ENCODE results near the gene GPC3. TPM values are rescaled to one million over a fixed set of nuclear protein-coding genes. Genes with fewer than 3 reads are reported as not detected.

The GPC3 gene
- total RNA-seq, 1 experiment from 2014 or later: 233 TPM

GRCh38 chrX:133610056-133610455 is 375.3 kb downstream of the GPC3 start:
- no peaks in the 10 kb centered on the region for H3K9me3 ChIP-seq
- ChIA-PET POLR2A (no interaction called here), CTCF (no interaction called here)
- Mint-ChIP-seq H3K4me1 (ENCODE audit: low read depth, unreplicated experiment) (no peaks in the 10 kb centered on the region), H3K9me3 (ENCODE audit: unreplicated experiment) (no peaks in the 10 kb centered on the region), H3K27me3 (ENCODE audit: insufficient read depth, unreplicated experiment) (no peaks in the 10 kb centered on the region), H3K36me3 (ENCODE audit: insufficient read depth, unreplicated experiment) (peaks cover 6% of the 10 kb centered on the region), H3K4me3 (ENCODE audit: unreplicated experiment) (no peak overlapping the region), H3K27ac (ENCODE audit: unreplicated experiment) (no peak overlapping the region)
- H3K4me3 ChIP-seq (ENCODE audit: low read depth, low read length): no peak overlapping the region
- no peak for TF ChIP-seq CTCF (IDR thresholded peaks at IDR 0.05; ENCODE audit: insufficient read depth in 1 of 2, low read depth in 1 of 2, low read length in 1 of 2, severe bottlenecking in 1 of 2, unreplicated experiment in 1 of 2)
- H3K4me1 ChIP-seq: no peaks in the 10 kb centered on the region
- DNase-seq: no peak
- BruUV-seq (replicated peaks): no TSS peak
- intact Hi-C loops (cut with micrococcal nuclease; ENCODE audit: unreplicated experiment): no loop called here
- no peaks in the 10 kb centered on the region for H3K27me3 ChIP-seq (replicated peaks; ENCODE audit: control insufficient read depth, insufficient read depth, low read length)
- H3K36me3 ChIP-seq (ENCODE audit: control insufficient read depth, insufficient read depth, low read length): no peaks in the 10 kb centered on the region

- H3K4me1 ChIP-seq: no peaks in the 10 kb centered on the region
- no peaks in the 10 kb centered on the region for H3K4me1 Mint-ChIP-seq (ENCODE audit: low read depth, unreplicated experiment)
- intact Hi-C loops (cut with micrococcal nuclease; ENCODE audit: unreplicated experiment): no loop called here
- H3K9me3 Mint-ChIP-seq (ENCODE audit: unreplicated experiment): no peaks in the 10 kb centered on the region
- no TSS peak for BruUV-seq (replicated peaks)
- no peaks in the 10 kb centered on the region for H3K27me3 ChIP-seq (replicated peaks; ENCODE audit: control insufficient read depth, insufficient read depth, low read length)
- POLR2A ChIA-PET: no interaction called here
- H3K27me3 Mint-ChIP-seq (ENCODE audit: insufficient read depth, unreplicated experiment): no peaks in the 10 kb centered on the region
- CTCF ChIA-PET: no interaction called here
- no peak for TF ChIP-seq CTCF (IDR thresholded peaks at IDR 0.05; ENCODE audit: insufficient read depth in 1 of 2, low read depth in 1 of 2, low read length in 1 of 2, severe bottlenecking in 1 of 2, unreplicated experiment in 1 of 2)
- H3K36me3 ChIP-seq (ENCODE audit: control insufficient read depth, insufficient read depth, low read length): no peaks in the 10 kb centered on the region
- no peaks in the 10 kb centered on the region for H3K9me3 ChIP-seq
- no peak for DNase-seq
- no peak overlapping the region for H3K27ac Mint-ChIP-seq (ENCODE audit: unreplicated experiment)
- no peak overlapping the region for H3K4me3 ChIP-seq (ENCODE audit: low read depth, low read length)
- peaks cover 6% of the 10 kb centered on the region for H3K36me3 Mint-ChIP-seq (ENCODE audit: insufficient read depth, unreplicated experiment)
- H3K4me3 Mint-ChIP-seq (ENCODE audit: unreplicated experiment): no peak overlapping the region
Observed at GRCh38 chrX:133609166-133609565, 376.2 kb downstream of the GPC3 start.

GRCh38 chrX:133608406-133608805 is 377.0 kb downstream of the GPC3 start:
- Mint-ChIP-seq H3K4me3 (ENCODE audit: unreplicated experiment) (no peak overlapping the region), H3K27me3 (ENCODE audit: insufficient read depth, unreplicated experiment) (no peaks in the 10 kb centered on the region), H3K27ac (ENCODE audit: unreplicated experiment) (no peak overlapping the region), H3K36me3 (ENCODE audit: insufficient read depth, unreplicated experiment) (no peaks in the 10 kb centered on the region), H3K4me1 (ENCODE audit: low read depth, unreplicated experiment) (no peaks in the 10 kb centered on the region), H3K9me3 (ENCODE audit: unreplicated experiment) (no peaks in the 10 kb centered on the region)
- CTCF ChIA-PET: no interaction called here
- no peaks in the 10 kb centered on the region for H3K36me3 ChIP-seq (ENCODE audit: control insufficient read depth, insufficient read depth, low read length)
- H3K4me3 ChIP-seq (ENCODE audit: low read depth, low read length): no peak overlapping the region
- no peaks in the 10 kb centered on the region for H3K4me1 ChIP-seq
- intact Hi-C loops (cut with micrococcal nuclease; ENCODE audit: unreplicated experiment): no loop called here
- DNase-seq: no peak
- H3K9me3 ChIP-seq: no peaks in the 10 kb centered on the region
- no peaks in the 10 kb centered on the region for H3K27me3 ChIP-seq (replicated peaks; ENCODE audit: control insufficient read depth, insufficient read depth, low read length)
- no peak for TF ChIP-seq CTCF (IDR thresholded peaks at IDR 0.05; ENCODE audit: insufficient read depth in 1 of 2, low read depth in 1 of 2, low read length in 1 of 2, severe bottlenecking in 1 of 2, unreplicated experiment in 1 of 2)
- BruUV-seq (replicated peaks): no TSS peak
- POLR2A ChIA-PET: no interaction called here
